H1 (cell line): Measurements from ENCODE around the gene SHLD1. TPM values are rescaled to one million over a fixed set of nuclear protein-coding genes. Genes with fewer than 3 reads are reported as not detected.

Experiments
- CTCF ChIA-PET: fragments of 300-600 bp; sonication (Branson Sonifier 250); formaldehyde crosslinking; loops from one replicate; lab custom pipeline; 2021; ENCODE audit not compliant: partially characterized antibody; lab: Charles Lee
- POLR2A ChIA-PET: fragments of 300-600 bp; sonication (Branson Sonifier 250); formaldehyde crosslinking; loops from one replicate; lab custom pipeline; 2021; ENCODE audit warnings: inconsistent platforms; ENCODE audit not compliant: partially characterized antibody; lab: Charles Lee
- DNase-seq, 2 experiments: peaks; one replicate each; pipeline versions ENCODE4 v3.0.0 to v3.0.0-alpha.2; 2010 to 2022; ENCODE audit warnings: low spot score in 2 of 2, low read depth in 1 of 2, mixed read lengths in 1 of 2
- FAIRE-seq: peaks from 2 replicates; lab custom pipeline; 2011; peaks lifted over from hg19 to GRCh38; lab: Jason Lieb, UNC
- H2AFZ ChIP-seq: 2 replicates; pipeline ENCODE4 v1.8.1; 2012; ENCODE audit warnings: low read length, inconsistent platforms
- H2AK5ac ChIP-seq: 2 replicates; pipeline ENCODE4 v1.6.1; 2013; ENCODE audit warnings: low read depth, low read length
- H2BK120ac ChIP-seq: replicated peaks from 2 replicates; pipeline ENCODE3; 2013; ENCODE audit warnings: low read depth, low read length, inconsistent platforms
- H2BK12ac ChIP-seq: 2 replicates; pipeline ENCODE4 v1.6.1; 2013; ENCODE audit warnings: low read depth, low read length
- H2BK15ac ChIP-seq: 2 replicates; pipeline ENCODE4 v1.6.1; 2013; ENCODE audit warnings: low read length
- H2BK20ac ChIP-seq: 2 replicates; pipeline ENCODE4 v1.6.1; 2013; ENCODE audit warnings: low read length
- H2BK5ac ChIP-seq: 2 replicates; pipeline ENCODE4 v1.6.1; 2013; ENCODE audit warnings: low read depth, low read length
- H3K14ac ChIP-seq: 2 replicates; pipeline ENCODE4 v1.6.1; 2013; ENCODE audit warnings: inconsistent platforms; ENCODE audit not compliant: insufficient read length
- H3K18ac ChIP-seq: 2 replicates; pipeline ENCODE4 v1.6.1; 2013; ENCODE audit warnings: low read length; ENCODE audit errors: extremely low read depth
- H3K23ac ChIP-seq: 2 replicates; pipeline ENCODE4 v1.6.1; 2013; ENCODE audit warnings: inconsistent platforms; ENCODE audit not compliant: insufficient read length
- H3K23me2 ChIP-seq: 2 replicates; pipeline ENCODE4 v1.6.1; 2013; ENCODE audit warnings: low read depth, low read length
- H3K27ac ChIP-seq: 2 replicates; pipeline ENCODE4 v1.6.1; 2011; ENCODE audit warnings: low read depth, low read length, inconsistent platforms
- H3K27me3 ChIP-seq, 4 experiments: replicated peaks in 1 of 4; 1 replicate in 1 of 4; 2 replicates in 3 of 4; pipeline versions ENCODE4 v1.6.1 to v1.8.1; 2011 to 2013; ENCODE audit warnings: low read length in 3 of 4, mild to moderate bottlenecking in 3 of 4, inconsistent platforms in 2 of 4, mixed read lengths in 2 of 4, moderate library complexity in 1 of 4; ENCODE audit not compliant: control insufficient read depth in 3 of 4, insufficient read depth in 3 of 4; ENCODE audit errors: extremely low read depth in 1 of 4
- H3K36me3 ChIP-seq, 4 experiments: 2 replicates each; pipeline versions ENCODE4 v1.6.1 to v1.8.1; 2011 to 2013; ENCODE audit warnings: mild to moderate bottlenecking in 4 of 4, low read length in 3 of 4, moderate library complexity in 2 of 4, control low read depth in 1 of 4, inconsistent platforms in 1 of 4; ENCODE audit not compliant: insufficient read depth in 4 of 4, control insufficient read depth in 2 of 4
- H3K4ac ChIP-seq: replicated peaks from 2 replicates; pipeline ENCODE3; 2013; ENCODE audit warnings: low read length, low read depth, mixed read lengths, inconsistent platforms; ENCODE audit not compliant: insufficient read length
- H3K4me1 ChIP-seq, 4 experiments: replicated peaks in 1 of 4; 1 replicate in 1 of 4; 2 replicates in 3 of 4; pipeline versions ENCODE4 v1.6.1 to v1.8.1; 2011 to 2013; ENCODE audit warnings: low read length in 3 of 4, inconsistent platforms in 2 of 4, mixed read lengths in 1 of 4; ENCODE audit not compliant: insufficient read depth in 4 of 4, control insufficient read depth in 3 of 4
- H3K4me2 ChIP-seq, 2 experiments: 2 replicates each; pipeline versions ENCODE4 v1.6.1 to v1.8.1; 2011 to 2013; ENCODE audit warnings: low read depth in 2 of 2, low read length in 2 of 2, control low read depth in 1 of 2, inconsistent platforms in 1 of 2, mild to moderate bottlenecking in 1 of 2; ENCODE audit not compliant: insufficient read depth in 1 of 2
- H3K4me3 ChIP-seq, 4 experiments: fragments of 200-600, 300-600 bp in 1 of 4; sonication (generic), shearing (Covaris generic), sonication (Bioruptor Twin) in 1 of 4; 2 replicates each; pipeline versions ENCODE4 v1.5.1 to v1.8.1; 2011 to 2016; ENCODE audit warnings: low read length in 4 of 4, low read depth in 3 of 4, control low read depth in 2 of 4, inconsistent platforms in 2 of 4, mild to moderate bottlenecking in 2 of 4, mixed read lengths in 1 of 4, moderate library complexity in 1 of 4; ENCODE audit not compliant: insufficient read depth in 2 of 4; ENCODE audit errors: extremely low read depth in 1 of 4
- H3K56ac ChIP-seq: replicated peaks from 2 replicates; pipeline ENCODE3; 2013; ENCODE audit warnings: low read depth, mild to moderate bottlenecking, mixed read lengths, low read length, inconsistent platforms; ENCODE audit not compliant: insufficient read length
- H3K79me1 ChIP-seq: 2 replicates; pipeline ENCODE4 v1.6.1; 2013; ENCODE audit warnings: low read depth, low read length, control low read depth
- H3K79me2 ChIP-seq, 2 experiments: 2 replicates each; pipeline versions ENCODE4 v1.6.1 to v1.8.1; 2012 to 2013; ENCODE audit warnings: low read length in 2 of 2, mild to moderate bottlenecking in 2 of 2, inconsistent platforms in 1 of 2; ENCODE audit not compliant: insufficient read depth in 2 of 2, control insufficient read depth in 1 of 2
- H3K9ac ChIP-seq, 4 experiments: replicated peaks in 1 of 4; 1 replicate in 1 of 4; 2 replicates in 3 of 4; pipeline versions ENCODE4 v1.6.1 to v1.8.1; 2011 to 2013; ENCODE audit warnings: low read depth in 3 of 4, low read length in 3 of 4, control low read depth in 2 of 4, mild to moderate bottlenecking in 2 of 4, moderate library complexity in 2 of 4, inconsistent platforms in 1 of 4; ENCODE audit errors: extremely low read depth in 1 of 4
- H3K9me3 ChIP-seq, 2 experiments: 2 replicates each; pipeline versions ENCODE4 v1.6.1 to v1.8.1; 2012 to 2013; ENCODE audit warnings: mild to moderate bottlenecking in 2 of 2, moderate library complexity in 2 of 2, control low read depth in 1 of 2, inconsistent platforms in 1 of 2, low read depth in 1 of 2, low read length in 1 of 2, mixed read lengths in 1 of 2; ENCODE audit not compliant: insufficient read depth in 2 of 2
- H4K20me1 ChIP-seq, 2 experiments: replicated peaks in 1 of 2; 2 replicates each; pipeline versions ENCODE3 to v1.8.1; 2011 to 2013; ENCODE audit warnings: inconsistent platforms in 2 of 2, low read length in 2 of 2, mild to moderate bottlenecking in 1 of 2; ENCODE audit not compliant: insufficient read depth in 2 of 2, control insufficient read depth in 1 of 2
- H4K5ac ChIP-seq: 2 replicates; pipeline ENCODE4 v1.6.1; 2013; ENCODE audit warnings: low read length, low read depth, mixed read lengths, inconsistent platforms; ENCODE audit not compliant: insufficient read length
- H4K8ac ChIP-seq: 2 replicates; pipeline ENCODE4 v1.8.0; 2013; ENCODE audit warnings: mild to moderate bottlenecking, moderate library complexity, low read length, inconsistent platforms; ENCODE audit not compliant: insufficient read depth; ENCODE audit errors: extremely low read depth
- H4K91ac ChIP-seq: replicated peaks from 2 replicates; pipeline ENCODE3; 2013; ENCODE audit warnings: low read length, mixed read lengths, inconsistent platforms; ENCODE audit not compliant: insufficient read length
- RFX5 ChIP-seq: IDR thresholded peaks from 2 replicates; pipeline ENCODE4 v1.6.1; 2011; ENCODE audit warnings: low read depth, low read length, improper control_type of control experiment, borderline replicate concordance
- TCF12 ChIP-seq: IDR thresholded peaks from 2 replicates; pipeline ENCODE4 v1.6.1; 2011; ENCODE audit warnings: low read depth, mild to moderate bottlenecking, low read length
- WGBS, 2 experiments: shearing (Covaris generic) in 1 of 2; methylation state at CpG; one replicate each; pipeline versions ENCODE4 v1.1.6 to v1.1.7; 2013 to 2015; ENCODE audit warnings: low lambda C conversion rate in 2 of 2, mixed read lengths in 2 of 2, inconsistent platforms in 1 of 2, low coverage in 1 of 2, missing lambda C conversion rate in 1 of 2; ENCODE audit not compliant: insufficient replicate concordance in 2 of 2, insufficient coverage in 1 of 2, insufficient read length in 1 of 2; ENCODE audit errors: extremely low coverage in 1 of 2, missing lambda C conversion rate in 1 of 2; 5-methylcytosine and 5-hydroxymethylcytosine counted together
- polyA plus RNA-seq, 7 experiments: library from polyadenylated mRNA; depleted of rRNA in 3 of 7; stranded (reverse) in 5 of 7; unstranded in 2 of 7; fragments of >200 nt in 5 of 7; fragments of 200-250 nt in 2 of 7; gene quantifications; 1 replicate in 5 of 7; 2 replicates in 1 of 7; 4 replicates in 1 of 7; pipeline versions ENCODE4 v1.2.1 to v1.2.3, GENCODE V29; 2011 to 2013; ENCODE audit warnings: missing spikeins in 2 of 7, mixed read lengths in 2 of 7
- total RNA-seq: library from RNA; stranded (reverse); fragmentation: NEBNext Ultra II Directional; extraction: Animal tissue kit (Norgen Biotek cat#: 25700); gene quantifications from 2 replicates; pipeline ENCODE4 v1.2.1, GENCODE V29; 2021

The SHLD1 gene
- total and polyA plus RNA-seq, 2 of the 8 experiments (the other 6 are each of a cell fraction or from before 2014, with no cell fraction given) = 4.2 to 6.5 TPM

DNA sequence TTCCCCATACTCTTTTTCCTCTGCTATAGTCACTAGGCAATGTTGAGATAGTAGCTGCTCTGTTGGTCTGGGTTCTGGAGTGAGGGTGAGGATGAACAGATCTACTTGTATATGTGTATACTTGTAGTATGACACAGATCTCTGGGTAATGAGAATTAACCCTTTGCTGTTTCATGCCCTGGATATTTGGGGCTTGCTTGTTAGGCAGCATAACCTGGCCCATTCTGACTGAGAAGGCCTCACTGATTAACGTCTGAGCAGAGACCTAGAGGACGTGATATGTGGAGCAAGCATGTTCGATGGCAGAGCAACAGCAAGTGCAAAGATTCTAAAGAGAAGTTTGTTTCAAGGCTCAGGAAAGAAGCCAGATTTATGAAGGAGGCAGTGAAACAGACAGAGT, 105.7 kb downstream of the SHLD1 start:
- H3K9me3 ChIP-seq = no peaks in the 10 kb centered on the region
- no peak overlapping the region for H3K27ac ChIP-seq
- H3K4ac ChIP-seq = no peak overlapping the region
- no peak overlapping the region for H4K8ac ChIP-seq
- TF ChIP-seq TCF12 (no peak), RFX5 (no peak)
- TF ChIP-seq, all 59 proteins: peak for 0
- CTCF ChIA-PET = no interaction called here
- no peak overlapping the region for H3K18ac ChIP-seq
- no peak overlapping the region for H2BK5ac ChIP-seq
- no peak overlapping the region for H2BK12ac ChIP-seq
- H3K4me3 ChIP-seq = no peak overlapping the region
- no peak overlapping the region for H4K91ac ChIP-seq
- H4K5ac ChIP-seq = no peak overlapping the region
- H2AK5ac ChIP-seq = no peak overlapping the region
- H3K56ac ChIP-seq = no peak overlapping the region
- H4K20me1 ChIP-seq = no peaks in the 10 kb centered on the region
- H3K23me2 ChIP-seq = no peaks in the 10 kb centered on the region
- H3K79me2 ChIP-seq = no peaks in the 10 kb centered on the region
- H3K14ac ChIP-seq = no peak overlapping the region
- no peaks in the 10 kb centered on the region for H3K4me1 ChIP-seq
- H2AFZ ChIP-seq = no peak overlapping the region
- no peaks in the 10 kb centered on the region for H3K27me3 ChIP-seq
- H2BK120ac ChIP-seq = no peak overlapping the region
- no peak for DNase-seq
- 92% methylated on average over 3 of the region's 3 CpGs; no CpG with 5 or more reads in 1 of the 2 experiments for WGBS, 2 experiments
- POLR2A ChIA-PET = no interaction called here
- no peak for FAIRE-seq
- H2BK20ac ChIP-seq = no peak overlapping the region
- H3K23ac ChIP-seq = no peak overlapping the region
- H3K79me1 ChIP-seq = no peaks in the 10 kb centered on the region
- H3K9ac ChIP-seq = no peak overlapping the region
- no peak overlapping the region for H2BK15ac ChIP-seq
- H3K4me2 ChIP-seq = no peak overlapping the region
- no peaks in the 10 kb centered on the region for H3K36me3 ChIP-seq
